HG03521 (cell line): ENCODE data around the gene SYT15.
"Not testable (repeated sequence)": the region's sequence is repeated elsewhere in the genome, so short reads cannot be mapped to it uniquely, and the experiment has no call there.

Experiments
- ATAC-seq: cut with Tn5 transposase; IDR thresholded peaks from one replicate; pipeline ENCODE4 v1.9.1; 2021; ENCODE audit warnings: mild to moderate bottlenecking, moderate library complexity; ENCODE audit not compliant: unreplicated experiment

Gene SYT15

GRCh38 chr10:46578474-46579178, at the start of gene SYT15:
Gene SYT15, plus strand, starts transcription at chr10:46579128. Its CDS starts 41 bp downstream, at chr10:46579169.
- not testable (repeated sequence) for ATAC-seq

- ATAC-seq: not testable (repeated sequence)
Observed at GRCh38 chr10:46529742-46530141, 49.2 kb upstream of the SYT15 start.

GRCh38 chr10:46530249-46531186, 48.4 kb upstream of the SYT15 start:
- ATAC-seq: no peak

GRCh38 chr10:46532256-46532655, 46.7 kb upstream of the SYT15 start:
- not testable (repeated sequence) for ATAC-seq

GRCh38 chr10:46534828-46535524, 44.0 kb upstream of the SYT15 start:
- no peak for ATAC-seq

GRCh38 chr10:46536171-46536570, 42.8 kb upstream of the SYT15 start:
- ATAC-seq: no peak

GRCh38 chr10:46536781-46537180, 42.1 kb upstream of the SYT15 start:
- no peak for ATAC-seq

- ATAC-seq: no peak
Observed at GRCh38 chr10:46537309-46537708, 41.6 kb upstream of the SYT15 start.

- ATAC-seq: no peak
Observed at GRCh38 chr10:46538155-46538554, 40.8 kb upstream of the SYT15 start.

GRCh38 chr10:46538717-46539426, 40.1 kb upstream of the SYT15 start:
- ATAC-seq: no peak

- ATAC-seq: no peak
Observed at GRCh38 chr10:46539596-46540411, 39.1 kb upstream of the SYT15 start.

- no peak for ATAC-seq
Observed at GRCh38 chr10:46540412-46541016, 38.4 kb upstream of the SYT15 start.

GRCh38 chr10:46541017-46541661, 37.8 kb upstream of the SYT15 start:
- ATAC-seq: no peak

- ATAC-seq: no peak
Observed at GRCh38 chr10:46541735-46542566, 37.0 kb upstream of the SYT15 start.

GRCh38 chr10:46542567-46543465, 36.1 kb upstream of the SYT15 start:
- no peak for ATAC-seq

- ATAC-seq: no peak
Observed at GRCh38 chr10:46543466-46544377, 35.2 kb upstream of the SYT15 start.
